ENCODE results near the gene KLHL40.

The KLHL40 gene

DNA sequence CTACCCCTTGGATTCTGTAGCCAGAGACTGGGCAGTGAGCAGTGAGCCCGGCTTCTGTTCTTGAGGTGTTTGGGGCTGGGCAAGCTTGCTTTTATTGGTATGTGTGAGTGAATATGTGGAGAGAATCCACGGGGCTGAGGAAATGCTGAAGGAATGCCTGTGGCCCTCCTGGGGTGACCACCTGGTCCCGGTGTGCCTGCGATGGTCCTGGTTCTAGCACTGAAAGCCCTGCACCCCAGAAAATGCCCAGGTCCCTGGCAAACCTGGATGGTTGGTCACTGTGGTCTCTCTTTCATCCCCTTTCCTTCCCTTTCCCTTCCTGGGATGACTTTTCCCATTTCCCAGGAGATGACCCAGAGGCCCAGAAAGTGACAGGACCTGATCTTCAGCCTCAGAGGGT, 27.7 kb upstream of the KLHL40 start:
- DNase-seq = no peak

DNA sequence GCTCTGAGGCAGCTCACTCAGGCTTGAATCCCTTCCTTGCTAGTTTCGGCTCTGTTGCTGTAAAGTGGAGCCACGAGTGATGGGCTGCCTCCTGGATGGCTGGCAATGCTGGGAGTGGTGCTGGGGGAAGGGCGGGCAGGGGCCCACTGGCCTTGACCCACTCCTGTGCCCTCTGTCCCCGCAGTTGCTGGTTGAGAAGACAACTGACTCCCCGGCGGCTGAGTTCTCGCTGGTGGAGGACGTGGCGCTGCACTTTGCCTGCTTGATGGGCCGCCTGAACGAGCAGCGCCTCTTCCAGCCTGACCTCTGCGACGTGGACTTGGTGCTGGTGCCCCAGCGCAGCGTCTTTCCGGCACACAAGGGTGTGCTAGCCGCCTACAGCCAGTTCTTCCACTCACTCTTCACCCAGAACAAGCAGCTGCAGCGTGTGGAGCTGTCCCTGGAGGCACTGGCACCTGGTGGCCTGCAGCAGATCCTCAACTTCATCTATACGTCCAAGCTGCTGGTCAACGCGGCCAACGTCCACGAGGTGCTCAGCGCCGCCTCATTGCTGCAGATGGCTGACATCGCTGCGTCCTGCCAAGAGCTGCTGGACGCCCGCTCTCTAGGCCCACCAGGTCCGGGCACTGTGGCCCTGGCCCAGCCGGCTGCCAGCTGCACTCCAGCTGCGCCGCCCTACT, 27.1 kb upstream of the KLHL40 start:
- DNase-seq = no peak

DNA sequence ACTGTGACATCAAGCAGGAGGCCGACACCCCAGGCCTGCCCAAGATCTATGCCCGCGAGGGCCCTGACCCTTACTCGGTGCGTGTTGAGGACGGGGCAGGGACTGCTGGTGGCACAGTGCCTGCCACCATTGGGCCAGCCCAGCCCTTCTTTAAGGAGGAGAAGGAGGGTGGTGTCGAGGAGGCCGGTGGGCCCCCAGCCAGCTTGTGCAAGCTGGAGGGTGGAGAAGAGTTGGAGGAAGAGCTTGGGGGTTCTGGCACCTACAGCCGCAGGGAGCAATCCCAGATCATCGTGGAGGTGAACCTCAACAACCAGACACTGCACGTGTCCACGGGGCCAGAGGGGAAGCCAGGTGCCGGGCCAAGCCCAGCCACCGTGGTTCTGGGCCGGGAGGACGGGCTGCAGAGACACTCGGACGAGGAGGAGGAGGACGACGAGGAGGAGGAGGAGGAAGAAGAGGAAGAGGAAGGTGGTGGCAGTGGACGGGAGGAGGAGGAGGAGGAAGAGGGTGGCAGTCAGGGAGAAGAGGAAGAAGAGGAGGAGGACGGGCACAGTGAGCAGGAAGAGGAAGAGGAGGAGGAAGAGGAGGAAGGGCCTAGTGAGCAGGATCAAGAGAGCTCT, 26.5 kb upstream of the KLHL40 start:
- DNase-seq = no peak

DNA sequence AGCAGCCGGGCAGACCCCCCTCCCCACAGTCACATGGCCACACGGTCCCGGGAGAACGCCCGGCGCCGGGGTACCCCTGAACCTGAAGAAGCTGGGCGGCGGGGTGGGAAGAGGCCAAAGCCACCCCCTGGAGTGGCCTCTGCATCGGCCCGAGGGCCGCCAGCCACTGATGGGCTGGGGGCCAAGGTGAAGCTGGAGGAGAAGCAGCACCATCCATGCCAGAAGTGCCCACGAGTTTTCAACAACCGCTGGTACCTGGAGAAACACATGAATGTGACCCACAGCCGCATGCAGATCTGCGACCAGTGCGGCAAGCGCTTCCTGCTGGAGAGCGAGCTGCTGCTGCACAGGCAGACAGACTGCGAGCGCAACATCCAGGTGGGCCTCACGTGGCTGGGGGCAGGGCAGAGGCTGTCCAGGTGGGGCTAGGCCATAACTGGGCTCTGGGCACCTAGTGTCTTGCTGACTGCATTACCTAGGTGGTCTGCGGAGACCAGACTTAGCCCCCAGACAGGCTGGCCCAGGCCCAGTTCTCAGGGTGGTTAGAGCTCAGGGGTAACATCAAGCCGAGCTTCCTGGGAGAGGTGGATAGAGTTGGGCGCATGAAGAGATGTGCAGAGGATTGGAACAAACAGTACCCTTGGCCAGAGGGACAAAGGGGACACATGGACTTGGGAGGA, 25.7 kb upstream of the KLHL40 start:
- no peak for DNase-seq

DNA sequence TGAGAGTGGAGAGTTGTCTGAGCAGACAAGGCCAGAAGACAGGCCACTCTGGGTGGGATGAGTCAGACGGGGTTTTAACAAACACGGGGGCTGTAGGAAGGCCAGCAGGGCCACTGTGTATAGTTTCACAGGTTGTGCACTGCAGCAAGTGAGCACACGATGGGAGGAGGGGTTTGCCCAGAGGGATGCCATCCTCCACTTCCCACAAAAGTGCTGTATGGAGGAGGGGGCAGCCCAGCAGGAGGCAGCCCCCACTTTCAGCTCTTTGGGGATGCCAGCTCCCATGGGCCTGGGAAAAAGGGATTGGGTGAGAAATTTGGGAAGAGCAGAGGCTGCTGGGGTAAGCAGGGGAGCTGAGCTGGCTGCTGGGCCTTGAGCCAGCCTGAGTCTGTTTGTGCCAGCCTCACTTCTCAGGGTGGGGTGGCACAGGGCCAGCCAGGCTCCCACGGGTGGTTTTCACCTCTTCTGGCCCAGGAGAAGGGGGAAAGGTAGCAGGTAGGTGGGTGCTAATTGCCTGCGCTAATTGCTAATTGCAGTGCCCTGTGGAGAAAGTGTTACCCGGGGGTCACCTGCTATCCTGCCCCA, 25.1 kb upstream of the KLHL40 start:
- DNase-seq = no peak

DNA sequence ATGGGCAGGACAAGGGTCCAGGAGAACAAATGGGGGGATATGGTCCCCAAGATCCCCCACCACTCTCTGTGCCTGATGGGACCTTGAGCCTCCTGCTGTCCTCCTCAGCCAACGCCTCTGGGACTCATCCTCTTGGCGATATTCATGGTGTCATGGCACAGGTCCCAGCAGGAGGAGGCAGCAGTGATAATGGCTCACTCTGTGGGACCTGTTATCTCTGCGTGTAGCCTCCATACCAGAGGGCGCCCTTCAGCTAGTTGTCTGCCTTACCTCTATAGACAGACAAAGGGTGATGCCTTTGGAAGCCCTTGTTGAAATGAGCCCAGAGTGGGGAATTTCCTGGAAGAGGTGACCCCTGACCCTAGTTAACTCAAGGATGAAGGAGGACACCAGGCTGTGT, 24.4 kb upstream of the KLHL40 start:
- no peak for DNase-seq

DNA sequence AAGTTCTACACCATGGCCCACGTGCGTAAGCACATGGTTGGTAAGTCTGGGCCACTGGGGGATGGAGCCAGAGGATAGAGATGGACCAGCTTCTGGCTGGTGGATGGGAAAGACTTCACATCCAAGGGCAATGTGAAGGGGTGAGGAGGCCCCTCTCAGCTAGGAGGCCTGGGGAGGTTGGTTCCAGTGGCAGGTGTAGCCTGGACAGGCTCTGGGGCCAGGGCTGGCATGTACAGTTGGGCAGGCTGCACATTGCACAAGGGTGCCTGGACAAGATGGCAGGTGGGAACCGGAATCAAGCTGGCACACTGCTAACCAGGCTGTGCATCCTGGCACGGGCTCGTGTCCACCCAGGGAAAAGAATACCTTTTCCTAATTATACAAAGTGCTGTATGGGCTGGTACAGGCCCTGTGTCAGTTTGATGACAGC, 23.7 kb upstream of the KLHL40 start:
- no peak for DNase-seq

DNA sequence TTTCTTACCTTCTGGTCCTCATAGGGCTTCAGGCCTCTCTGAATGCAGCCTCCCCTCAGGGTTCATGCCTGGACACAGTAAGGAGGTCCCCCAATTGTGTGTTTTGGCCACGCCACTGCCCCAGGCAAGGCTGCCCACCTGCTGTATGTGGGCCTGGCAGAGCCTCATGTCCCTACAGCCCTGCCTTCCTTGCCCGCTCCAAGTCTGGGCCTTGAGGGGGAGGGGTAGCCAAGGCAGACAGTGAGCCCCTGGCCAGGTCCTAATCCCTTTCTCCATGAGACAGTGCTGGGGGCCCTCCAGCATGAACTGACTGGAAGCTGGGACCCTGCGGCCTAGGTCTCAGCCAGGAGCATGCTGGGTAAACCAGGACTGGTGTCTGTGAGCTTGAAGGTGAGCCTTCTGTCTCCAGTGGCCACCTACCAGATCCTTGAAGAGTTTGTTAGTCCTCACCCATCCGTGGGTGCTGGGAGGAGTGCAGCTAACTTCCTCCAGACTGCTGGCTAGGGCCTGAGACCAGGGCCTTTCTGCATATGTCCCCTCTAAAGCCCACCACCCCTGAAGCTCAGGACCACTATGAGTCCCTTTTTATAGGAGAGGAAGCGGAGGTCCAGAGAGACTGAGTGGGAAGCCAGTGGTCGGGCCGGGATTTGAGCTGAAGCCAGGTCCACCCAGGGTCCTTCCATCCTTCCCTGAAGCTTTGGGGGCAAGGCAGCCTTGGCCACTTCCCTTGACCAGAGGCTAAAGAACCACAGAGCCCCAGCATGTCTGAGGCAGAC, 23.1 kb upstream of the KLHL40 start:
- no peak for DNase-seq

DNA sequence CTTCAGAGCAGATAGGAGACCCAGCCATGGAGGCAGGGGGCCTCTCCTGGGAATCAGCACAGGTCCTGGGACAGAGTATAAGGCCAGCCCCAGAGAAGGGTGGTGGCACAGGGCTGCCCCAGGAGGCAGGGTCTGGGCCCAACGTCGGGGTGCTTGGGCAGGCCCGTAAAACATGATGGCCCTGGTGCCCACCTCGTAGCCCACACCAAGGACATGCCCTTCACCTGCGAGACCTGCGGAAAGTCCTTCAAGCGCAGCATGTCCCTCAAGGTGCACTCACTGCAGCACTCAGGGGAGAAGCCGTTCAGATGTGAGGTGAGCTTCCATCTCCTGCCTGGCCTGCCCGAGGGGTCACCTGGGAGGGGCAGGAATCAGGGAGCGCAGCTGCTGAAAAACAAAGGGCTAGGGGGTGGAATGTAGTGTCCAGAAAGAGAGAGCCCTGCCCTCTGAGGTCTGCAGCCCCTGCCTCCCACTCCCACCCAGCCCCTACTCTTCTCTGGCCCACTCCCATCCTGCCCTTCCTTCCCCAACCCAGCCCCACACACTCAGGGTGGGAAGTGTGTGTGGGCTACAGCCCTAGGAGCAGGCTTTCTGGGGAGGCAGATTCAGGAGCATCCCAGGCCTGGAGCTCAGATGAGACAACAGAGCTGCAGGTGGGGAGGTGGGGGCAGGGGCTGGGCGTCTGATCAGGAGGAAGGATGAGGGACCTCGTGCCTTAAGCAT, 22.4 kb upstream of the KLHL40 start:
- DNase-seq = no peak

DNA sequence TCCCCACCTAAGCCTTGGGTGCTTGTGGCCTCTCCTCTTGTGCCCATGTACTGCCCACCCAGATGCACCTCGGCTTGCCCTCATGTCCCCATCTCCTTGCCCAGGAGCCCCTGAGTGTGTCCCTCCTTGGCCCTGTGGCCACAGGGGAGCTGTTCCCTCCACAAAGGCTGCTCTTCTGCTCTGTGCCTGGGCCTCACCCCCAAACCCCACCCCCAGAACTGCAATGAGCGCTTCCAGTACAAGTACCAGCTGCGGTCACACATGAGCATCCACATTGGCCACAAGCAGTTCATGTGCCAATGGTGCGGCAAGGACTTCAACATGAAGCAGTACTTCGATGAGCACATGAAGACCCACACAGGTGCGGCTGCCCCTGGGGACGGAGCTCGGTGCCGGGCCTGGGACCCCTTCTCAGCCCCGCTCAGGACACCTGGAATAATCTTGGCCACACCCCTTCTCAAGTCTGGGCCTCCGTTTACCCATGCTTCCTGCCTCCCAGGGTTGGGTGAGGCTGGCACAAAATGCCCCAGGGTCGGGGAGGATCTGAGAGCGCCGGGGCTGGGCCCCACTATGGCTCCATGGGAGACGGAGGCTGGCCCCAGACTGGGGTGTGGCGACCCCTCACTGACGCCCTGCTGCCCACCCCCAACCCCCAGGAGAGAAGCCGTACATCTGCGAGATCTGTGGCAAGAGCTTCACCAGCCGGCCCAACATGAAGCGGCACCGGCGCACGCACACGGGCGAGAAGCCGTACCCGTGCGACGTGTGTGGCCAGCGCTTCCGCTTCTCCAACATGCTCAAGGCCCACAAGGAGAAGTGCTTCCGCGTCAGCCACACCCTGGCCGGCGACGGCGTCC, 21.5 kb upstream of the KLHL40 start:
- peak; percentile 34 for DNase-seq

DNA sequence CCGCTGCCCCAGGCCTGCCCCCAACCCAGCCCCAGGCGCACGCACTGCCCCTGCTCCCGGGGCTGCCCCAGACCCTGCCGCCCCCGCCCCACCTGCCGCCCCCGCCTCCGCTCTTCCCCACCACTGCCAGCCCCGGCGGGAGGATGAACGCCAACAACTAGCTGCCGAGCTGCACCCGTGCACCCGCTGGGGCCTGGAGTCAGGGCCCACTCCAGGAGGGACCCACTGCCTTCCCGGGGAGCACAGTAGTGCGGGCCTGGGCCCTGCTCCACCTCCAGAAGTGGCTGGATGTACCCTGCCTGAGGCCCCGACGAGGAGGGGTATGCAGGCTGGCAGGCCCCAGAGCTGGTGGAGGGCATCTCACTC, 20.9 kb upstream of the KLHL40 start:
- no peak for DNase-seq

DNA sequence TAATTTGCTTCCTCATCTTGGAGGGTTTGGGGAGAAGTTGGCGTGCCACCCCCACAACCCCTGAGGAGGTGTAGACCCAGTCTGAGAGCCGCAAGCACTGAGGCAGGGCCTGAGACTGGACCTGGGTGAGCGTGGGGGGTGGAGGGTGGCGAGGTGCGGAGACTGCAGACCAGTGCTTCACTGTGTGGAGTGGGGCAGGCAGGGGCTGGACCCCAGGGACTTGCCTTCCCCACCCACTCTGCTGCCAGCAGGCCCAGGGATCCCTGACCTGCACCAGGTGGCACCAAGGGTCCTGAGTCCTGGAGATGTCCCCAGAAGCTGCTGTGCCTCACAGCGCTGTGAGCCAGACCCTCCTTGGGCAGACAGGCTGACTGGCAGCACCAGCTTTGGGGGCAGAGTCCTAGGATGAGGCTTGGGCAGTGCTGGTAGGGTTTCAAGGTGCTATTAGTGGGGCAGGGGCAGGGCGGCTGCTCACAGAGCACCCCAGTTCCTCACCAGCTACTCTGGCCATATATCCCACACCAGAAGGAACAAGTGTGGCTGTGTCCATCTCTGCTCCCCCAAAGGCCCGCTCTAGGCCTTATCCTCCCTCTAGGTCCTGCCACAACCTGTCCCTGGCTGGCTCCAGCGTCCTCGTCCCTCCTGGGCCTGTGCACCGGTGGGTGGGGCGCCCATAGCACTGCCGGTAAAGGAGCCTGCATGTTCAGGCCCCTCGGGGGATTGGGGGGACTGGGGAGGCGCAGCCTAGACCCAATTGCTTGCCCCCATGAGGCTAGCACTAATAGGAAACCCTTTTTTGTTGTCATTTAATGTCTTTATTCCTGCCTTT, 20.1 kb upstream of the KLHL40 start:
- no peak for DNase-seq

DNA sequence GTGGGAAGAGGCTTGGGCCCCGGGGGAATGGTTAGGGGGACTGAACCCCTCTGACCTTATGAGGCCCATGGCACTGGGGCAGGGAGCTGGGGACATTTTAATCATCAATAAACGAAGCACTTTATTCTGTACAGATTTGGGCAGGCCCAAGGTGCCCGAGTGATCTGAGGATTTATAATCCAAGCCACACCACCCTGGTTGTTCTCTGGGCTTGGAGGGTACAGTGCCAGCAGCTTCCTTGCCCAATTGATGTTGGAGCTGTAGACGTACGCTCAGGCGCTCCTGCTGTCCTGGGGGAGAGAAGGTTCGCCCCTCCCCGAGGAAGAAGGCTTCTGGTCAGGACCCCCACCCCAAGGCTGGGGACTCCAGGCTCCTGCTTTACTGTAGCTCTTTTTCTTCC, 19.3 kb upstream of the KLHL40 start:
- no peak for DNase-seq

DNA sequence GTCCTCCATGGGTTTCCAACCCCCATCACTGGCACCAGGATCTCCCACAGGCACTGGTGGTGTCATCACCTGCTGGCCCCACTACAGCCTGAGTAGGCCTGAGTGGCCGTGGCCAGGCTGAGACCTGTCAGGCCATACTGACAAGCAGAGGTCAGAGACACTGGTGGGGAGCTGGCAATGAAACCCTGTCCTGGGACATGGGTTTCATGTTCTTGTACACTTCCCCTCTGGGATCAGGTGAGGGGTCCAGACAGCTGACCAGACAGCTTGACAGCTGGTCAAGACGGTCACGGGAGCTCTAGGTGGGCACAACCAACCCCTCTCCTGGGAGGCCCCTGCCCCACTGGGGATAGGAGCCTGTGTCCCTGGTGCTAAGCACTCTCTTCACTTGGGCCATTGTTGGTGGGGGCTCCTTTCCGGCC, 18.7 kb upstream of the KLHL40 start:
- DNase-seq = no peak

DNA sequence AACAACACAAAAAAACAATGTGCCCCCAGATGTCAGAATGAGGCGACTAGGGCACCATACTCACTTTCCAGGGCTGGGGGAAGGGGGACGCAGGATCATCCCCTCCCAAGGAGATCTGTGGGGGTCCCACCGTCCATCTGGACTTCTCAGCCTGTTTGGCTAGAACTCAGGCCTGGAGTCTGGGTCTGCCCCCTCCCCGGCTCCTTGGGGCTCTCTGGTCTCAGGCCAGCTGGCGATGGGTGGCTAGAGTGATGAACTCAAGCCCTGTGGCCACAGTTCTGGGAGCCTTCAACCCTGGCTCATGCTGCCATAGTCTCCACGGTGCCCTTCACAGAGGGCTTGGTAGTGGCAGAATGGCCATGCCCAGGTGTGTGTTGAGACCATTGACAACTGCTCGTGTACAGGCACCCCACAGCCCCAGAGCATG, 18.2 kb upstream of the KLHL40 start:
- no peak for DNase-seq

DNA sequence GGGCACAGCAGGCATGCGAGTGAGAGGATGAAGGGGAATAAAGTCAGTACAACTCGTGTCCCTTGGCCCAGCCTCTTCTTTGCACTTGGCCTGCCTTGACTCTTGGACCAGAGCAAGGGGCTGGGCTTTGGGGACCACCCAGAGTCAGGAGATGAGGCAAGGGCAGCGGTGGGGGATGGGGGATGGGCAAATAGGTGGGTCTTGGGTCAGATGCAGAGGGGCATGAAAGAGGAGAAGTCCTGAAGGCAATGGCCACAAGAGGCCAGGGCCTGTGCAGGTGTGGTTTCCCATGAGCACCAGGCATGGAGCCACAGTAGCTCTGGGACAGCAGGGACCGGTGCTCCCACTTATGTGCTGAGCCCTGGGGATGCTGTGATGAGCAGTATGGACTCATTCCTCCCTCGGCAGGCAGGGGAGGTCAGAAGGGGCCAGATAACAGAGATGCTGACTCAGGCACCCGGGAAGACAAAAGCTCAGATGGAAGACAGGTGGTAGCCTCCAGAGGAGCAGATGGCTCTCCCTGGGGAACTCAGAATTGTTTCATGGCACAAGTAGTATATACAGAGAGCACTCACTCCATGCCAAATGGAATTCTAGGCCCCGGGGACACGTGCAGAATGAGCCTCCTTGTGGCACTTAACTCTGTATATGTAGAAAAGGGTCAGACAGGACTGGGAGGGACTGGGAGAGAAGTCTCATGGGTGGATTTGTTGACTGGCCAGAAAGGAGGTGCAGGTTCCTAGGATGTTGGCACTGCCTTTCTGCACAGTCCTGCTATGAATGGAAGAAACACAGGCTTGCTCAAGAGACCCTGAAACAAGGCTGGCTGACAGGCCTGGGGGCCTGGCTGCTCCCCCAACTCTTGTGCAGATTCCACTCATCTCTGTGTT, 17.6 kb upstream of the KLHL40 start:
- no peak for DNase-seq

DNA sequence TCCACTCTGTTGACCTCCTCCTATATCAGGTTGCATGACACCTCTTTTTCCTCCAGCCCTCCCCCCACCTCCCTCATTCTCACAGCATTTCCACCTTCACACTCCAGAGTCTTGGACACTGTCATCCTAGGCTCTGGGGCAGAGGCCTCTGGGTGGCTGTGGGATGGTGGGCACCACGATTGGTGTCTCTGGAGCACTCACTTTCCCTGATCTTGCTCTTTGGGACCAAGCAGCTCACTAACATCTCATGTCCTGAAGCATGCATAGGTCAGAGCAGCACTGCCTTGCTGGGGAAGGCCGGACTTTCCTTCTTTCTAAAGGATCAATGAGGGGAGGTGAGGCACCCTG, 16.9 kb upstream of the KLHL40 start:
- DNase-seq = no peak

DNA sequence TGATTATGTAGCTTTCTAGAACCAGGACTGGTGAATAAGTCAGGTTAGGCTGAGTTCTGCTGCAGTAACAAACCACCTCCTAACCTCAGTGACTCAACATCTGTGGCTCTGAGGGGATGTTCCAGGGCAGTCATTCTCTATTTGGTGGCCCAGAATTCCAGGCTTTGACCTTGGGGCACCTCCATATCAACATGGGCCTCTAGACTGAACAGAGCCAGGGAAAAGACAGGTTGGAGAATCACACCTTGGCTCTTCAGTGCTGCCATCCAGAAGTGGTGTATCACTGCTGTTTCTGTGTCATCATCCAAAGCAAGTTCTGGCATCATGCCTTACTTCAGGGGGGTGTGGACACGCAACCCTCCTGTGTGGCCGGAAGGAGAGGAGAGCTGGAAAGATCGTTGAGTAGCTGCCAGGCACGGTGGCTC, 16.5 kb upstream of the KLHL40 start:
- no peak for DNase-seq

DNA sequence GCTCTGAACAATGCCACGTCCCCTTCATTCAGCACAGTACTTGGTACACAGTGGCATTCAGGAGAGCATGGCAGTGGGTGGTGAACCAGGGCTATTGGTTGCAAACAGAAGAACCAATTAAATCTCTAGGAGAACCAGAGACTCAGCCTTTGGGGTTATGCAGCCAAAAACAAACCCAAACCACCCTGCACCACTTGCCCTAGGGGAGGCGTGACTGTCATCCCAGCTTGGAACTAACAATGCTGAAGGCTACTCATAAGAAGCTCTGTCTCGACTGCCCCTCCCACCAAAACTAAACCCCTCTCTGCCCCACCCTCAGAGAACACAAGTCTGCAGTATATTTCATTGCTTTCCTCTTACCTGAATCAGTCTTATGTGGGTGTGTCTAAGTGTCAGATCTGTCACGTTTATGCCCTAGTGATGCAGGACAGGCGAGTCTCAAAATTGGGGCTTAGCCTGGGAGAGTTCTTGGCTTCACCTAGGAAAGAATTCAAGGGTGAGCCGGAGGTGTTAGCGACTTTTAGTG, 15.2 kb upstream of the KLHL40 start:
- DNase-seq = no peak

Measured in CD4-positive, alpha-beta T cell treated with Interferon gamma for 1 hour (primary cell).